Gastroesophageal sphincter (tissue), 4 donors: ENCODE results near the gene CCDC177. TPM values are rescaled to one million over a fixed set of nuclear protein-coding genes. Genes with fewer than 3 reads are reported as not detected.

ENCODE experiments used
- ATAC-seq: fragments of 150-250 bp; one replicate; pipeline ENCODE4 v1.9.1; 2016; ENCODE audit warnings: mild to moderate bottlenecking, moderate library complexity
- H3K27ac ChIP-seq, 4 donors: fragments of 200-600 bp; sonication (generic) in 3 of 4; 1 replicate in 3 of 4; 2 replicates in 1 of 4; pipeline ENCODE4 v1.5.1; 2016 to 2019
- H3K27me3 ChIP-seq: fragments of 200-600 bp; sonication (generic); one replicate; pipeline ENCODE4 v1.5.1; 2019
- H3K36me3 ChIP-seq, 2 donors: fragments of 200-600 bp; sonication (generic); one replicate each; pipeline ENCODE4 v1.5.1; 2019; ENCODE audit warnings: control low read depth in 1 of 2
- H3K4me1 ChIP-seq, 3 donors: fragments of 200-600 bp; sonication (generic); 1 replicate in 2 of 3; 2 replicates in 1 of 3; pipeline ENCODE4 v1.5.1; 2016 to 2019; ENCODE audit warnings: control low read depth in 2 of 3
- H3K4me3 ChIP-seq, 2 donors: fragments of 200-600 bp; sonication (generic); one replicate each; pipeline ENCODE4 v1.5.1; 2019; ENCODE audit warnings: mild to moderate bottlenecking in 1 of 2, moderate library complexity in 1 of 2
- H3K9me3 ChIP-seq, 3 donors: fragments of 200-600 bp; sonication (generic); one replicate each; pipeline ENCODE4 v1.5.1; 2017 to 2019; ENCODE audit warnings: control low read depth in 2 of 3
- EP300 ChIP-seq: sonication (generic); formaldehyde crosslinking; IDR thresholded peaks from one replicate; pipeline ENCODE4 v1.6.1; 2017; ENCODE audit warnings: antibody characterized with exemption, mild to moderate bottlenecking
- POLR2A ChIP-seq, 2 donors: fragments of 450-650 bp; IDR thresholded peaks; one replicate each; pipeline ENCODE4 v1.6.1; 2017; ENCODE audit warnings: antibody characterized with exemption in 2 of 2, mild to moderate bottlenecking in 2 of 2, moderate library complexity in 1 of 2
- POLR2AphosphoS5 ChIP-seq: sonication (generic); formaldehyde crosslinking; IDR thresholded peaks from one replicate; pipeline ENCODE4 v1.6.1; 2017; ENCODE audit warnings: antibody characterized with exemption
- WGBS, 2 donors: methylation state at CpG; one replicate each; pipeline ENCODE4 v1.1.5; 2018; ENCODE audit warnings: low coverage in 1 of 2; 5-methylcytosine and 5-hydroxymethylcytosine counted together
- total RNA-seq, 4 donors: library from RNA; depleted of rRNA; stranded (reverse); fragments of >200 nt; gene quantifications; one replicate each; pipeline ENCODE4 v1.1.0, GENCODE V29; 2016
- TF ChIP-seq, protein P1 (sequence below), 4 experiments: fragments of 200-600 bp in 2 of 4; fragments of 450-650 bp in 2 of 4; sonication (generic) in 1 of 4; IDR thresholded peaks; one replicate each; pipeline ENCODE4 v1.5.1; 2017 to 2019; ENCODE audit warnings: antibody characterized with exemption in 4 of 4, mild to moderate bottlenecking in 2 of 4, moderate library complexity in 2 of 4

The CCDC177 gene
- total RNA-seq, 4 donors from 2014 or later: not detected

DNA sequence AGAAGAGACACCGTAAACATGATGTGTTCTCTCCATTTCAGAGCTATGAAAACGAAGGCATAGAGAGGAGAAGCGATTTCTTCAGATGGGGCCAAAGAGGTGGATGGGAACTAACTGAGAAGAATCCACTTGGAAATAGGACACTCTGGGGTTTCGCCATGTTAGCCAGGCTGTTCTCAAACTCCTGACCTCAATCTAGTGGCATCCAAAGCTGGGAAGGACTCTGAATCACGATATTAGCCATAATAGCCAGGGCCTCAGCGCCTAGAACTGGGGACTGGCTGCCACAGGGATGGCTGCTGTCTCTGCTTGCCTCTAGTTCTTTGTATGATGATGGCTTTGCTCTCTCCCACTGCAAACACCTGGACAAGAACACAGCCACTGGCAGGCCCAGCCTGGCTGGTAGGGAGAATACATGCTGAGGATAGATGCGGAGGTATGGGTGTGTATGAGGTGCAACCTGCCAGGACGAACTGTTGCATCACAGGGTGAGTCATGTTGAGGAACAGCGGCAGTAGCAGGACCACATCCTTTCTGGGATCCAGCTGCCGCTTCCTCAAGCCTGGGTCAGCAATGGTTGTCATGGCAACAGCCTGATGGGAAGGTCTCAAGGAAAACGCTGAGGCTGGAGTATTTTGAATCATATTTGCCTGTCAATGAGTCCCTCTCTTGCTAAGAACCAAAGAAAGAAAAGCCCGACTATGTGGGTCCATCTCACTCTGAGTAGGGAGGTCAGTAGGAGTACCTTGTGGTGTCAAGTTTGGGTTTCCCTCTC lies 31.1 kb downstream of the CCDC177 start:
- no peak overlapping the region for H3K4me3 ChIP-seq
- H3K36me3 ChIP-seq: no peaks in the 10 kb centered on the region
- no peak for TF ChIP-seq POLR2A (IDR thresholded peaks at IDR 0.05)
- peak; percentile 58 for ATAC-seq
- H3K27me3 ChIP-seq: peaks cover 54% of the 10 kb centered on the region
- peaks cover 0 to 7% (median 3%) of the 10 kb centered on the region in 3 donors for H3K4me1 ChIP-seq
- no peaks in the 10 kb centered on the region for H3K9me3 ChIP-seq
- WGBS, 2 donors: 18 to 40% methylated on average over 3 to 9 of the region's 12 CpGs
- H3K27ac ChIP-seq: no peak overlapping the region

DNA sequence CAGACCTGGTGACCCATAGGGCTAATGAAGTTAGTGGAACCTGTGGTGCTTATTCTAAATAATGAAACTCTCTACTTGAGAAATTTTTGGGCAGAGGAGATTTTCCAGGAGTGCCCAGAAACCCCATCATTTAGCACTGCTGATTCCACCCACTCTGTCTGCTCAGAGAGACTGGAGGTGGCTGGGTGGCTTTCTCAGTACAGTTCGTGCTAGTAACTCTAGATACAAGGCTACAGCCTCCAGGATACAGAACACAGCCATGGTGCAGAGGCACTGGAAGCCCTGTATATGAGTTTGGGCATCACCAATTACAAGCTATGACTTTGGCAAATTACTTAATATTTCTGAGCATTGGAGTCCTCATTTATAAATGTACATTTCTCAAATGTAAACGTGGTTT lies 32.4 kb downstream of the CCDC177 start:
- Histone ChIP-seq H3K27ac (no peak overlapping the region), H3K36me3 (no peaks in the 10 kb centered on the region), H3K9me3 (no peaks in the 10 kb centered on the region), H3K27me3 (peaks cover 42% of the 10 kb centered on the region), H3K4me1 (no peaks in the 10 kb centered on the region), H3K4me3 (no peak overlapping the region)
- TF ChIP-seq, protein P1, sequence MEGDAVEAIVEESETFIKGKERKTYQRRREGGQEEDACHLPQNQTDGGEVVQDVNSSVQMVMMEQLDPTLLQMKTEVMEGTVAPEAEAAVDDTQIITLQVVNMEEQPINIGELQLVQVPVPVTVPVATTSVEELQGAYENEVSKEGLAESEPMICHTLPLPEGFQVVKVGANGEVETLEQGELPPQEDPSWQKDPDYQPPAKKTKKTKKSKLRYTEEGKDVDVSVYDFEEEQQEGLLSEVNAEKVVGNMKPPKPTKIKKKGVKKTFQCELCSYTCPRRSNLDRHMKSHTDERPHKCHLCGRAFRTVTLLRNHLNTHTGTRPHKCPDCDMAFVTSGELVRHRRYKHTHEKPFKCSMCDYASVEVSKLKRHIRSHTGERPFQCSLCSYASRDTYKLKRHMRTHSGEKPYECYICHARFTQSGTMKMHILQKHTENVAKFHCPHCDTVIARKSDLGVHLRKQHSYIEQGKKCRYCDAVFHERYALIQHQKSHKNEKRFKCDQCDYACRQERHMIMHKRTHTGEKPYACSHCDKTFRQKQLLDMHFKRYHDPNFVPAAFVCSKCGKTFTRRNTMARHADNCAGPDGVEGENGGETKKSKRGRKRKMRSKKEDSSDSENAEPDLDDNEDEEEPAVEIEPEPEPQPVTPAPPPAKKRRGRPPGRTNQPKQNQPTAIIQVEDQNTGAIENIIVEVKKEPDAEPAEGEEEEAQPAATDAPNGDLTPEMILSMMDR (IDR thresholded peaks at IDR 0.05): no peak
- TF ChIP-seq EP300 (no peak), POLR2A (IDR thresholded peaks at IDR 0.05) (no peak)
- ATAC-seq: no peak
- 36 to 47% methylated on average over 2 of the region's 2 CpGs for WGBS, 2 donors

DNA sequence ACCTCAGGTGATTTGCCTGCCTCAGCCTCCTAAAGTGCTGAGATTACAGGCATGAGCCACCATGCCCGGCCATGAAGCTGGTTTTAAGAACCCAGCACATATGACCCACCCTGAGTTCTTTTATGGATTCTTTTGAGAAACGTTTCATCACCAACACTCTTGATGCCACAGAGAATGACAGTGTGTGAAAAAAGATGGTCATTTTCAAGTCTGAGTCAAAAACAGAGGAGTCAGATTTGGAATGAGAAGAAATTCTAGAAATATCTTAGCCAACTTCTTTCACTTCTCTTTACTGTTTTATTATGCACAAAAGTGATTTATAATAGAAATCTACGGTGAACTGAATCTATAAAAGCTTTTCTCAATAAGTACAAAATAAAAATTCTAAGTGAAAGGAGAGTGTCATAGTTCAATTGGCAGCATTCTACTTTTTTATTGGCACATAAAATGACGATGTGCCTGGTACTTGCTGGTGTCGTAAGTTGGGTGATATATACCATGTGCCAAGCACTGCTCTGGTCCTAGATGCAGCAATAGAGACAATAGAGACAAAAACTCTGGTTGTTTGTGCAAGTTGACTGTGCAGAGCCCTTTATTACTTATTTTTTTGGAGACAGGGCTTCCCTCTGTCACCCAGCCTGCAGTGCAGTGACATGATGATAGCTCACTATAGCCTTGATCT lies 33.9 kb downstream of the CCDC177 start:
- Histone ChIP-seq H3K27ac (no peak overlapping the region), H3K9me3 (no peaks in the 10 kb centered on the region), H3K4me1 (no peaks in the 10 kb centered on the region), H3K27me3 (peaks cover 36% of the 10 kb centered on the region), H3K36me3 (no peaks in the 10 kb centered on the region), H3K4me3 (no peak overlapping the region)
- no peak for TF ChIP-seq POLR2A (IDR thresholded peaks at IDR 0.05)
- TF ChIP-seq EP300: no peak
- TF ChIP-seq POLR2AphosphoS5: no peak
- 72 to 74% methylated on average over 5 of the region's 5 CpGs for WGBS, 2 donors
- ATAC-seq: no peak

DNA sequence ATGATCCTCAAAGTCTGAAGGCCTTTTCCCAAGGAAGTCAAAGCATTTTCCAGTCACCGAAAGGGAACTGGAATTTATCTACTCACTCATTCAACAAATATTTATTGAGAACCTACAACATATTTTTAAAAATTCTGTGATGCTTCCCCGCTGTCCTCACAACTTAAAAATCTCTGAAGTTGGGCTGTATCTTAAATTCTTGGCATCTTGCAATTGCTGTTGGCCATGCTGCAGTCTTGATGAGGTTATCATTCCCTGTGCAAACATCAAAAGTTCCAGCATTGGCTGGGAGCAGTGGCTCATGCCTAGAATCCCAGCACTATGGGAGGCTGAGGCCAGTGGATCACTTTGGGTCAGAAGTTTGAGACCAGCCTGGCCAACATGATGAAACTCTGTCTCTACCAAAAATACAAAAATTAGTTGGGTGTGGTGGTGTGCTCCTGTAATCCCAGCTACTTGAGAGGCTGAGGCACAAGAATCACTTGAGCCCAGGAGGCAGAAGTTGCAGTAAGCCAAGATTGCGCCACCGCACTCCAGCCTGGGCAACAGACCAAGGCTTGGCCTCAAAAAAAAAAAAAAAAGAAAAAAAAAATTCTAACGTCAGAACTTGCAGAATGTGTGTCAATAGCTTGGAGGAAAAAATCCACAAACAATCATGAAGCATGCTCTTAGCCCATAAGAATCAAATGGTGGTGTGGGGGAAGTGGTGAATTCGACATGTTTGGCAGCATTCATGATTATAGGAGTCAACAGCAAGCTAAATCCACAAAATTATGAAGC lies 34.9 kb downstream of the CCDC177 start:
- no peak overlapping the region for H3K27ac ChIP-seq
- H3K4me1 ChIP-seq: no peaks in the 10 kb centered on the region
- no peak overlapping the region for H3K4me3 ChIP-seq
- H3K27me3 ChIP-seq: peaks cover 41% of the 10 kb centered on the region
- H3K36me3 ChIP-seq: no peaks in the 10 kb centered on the region
- H3K9me3 ChIP-seq: no peaks in the 10 kb centered on the region
- TF ChIP-seq POLR2A (IDR thresholded peaks at IDR 0.05) (no peak), POLR2AphosphoS5 (no peak), EP300 (no peak)
- TF ChIP-seq, protein P1 (IDR thresholded peaks at IDR 0.05): no peak
- ATAC-seq: no peak
- WGBS, 2 donors: 56 to 60% methylated on average over 3 to 6 of the region's 6 CpGs

DNA sequence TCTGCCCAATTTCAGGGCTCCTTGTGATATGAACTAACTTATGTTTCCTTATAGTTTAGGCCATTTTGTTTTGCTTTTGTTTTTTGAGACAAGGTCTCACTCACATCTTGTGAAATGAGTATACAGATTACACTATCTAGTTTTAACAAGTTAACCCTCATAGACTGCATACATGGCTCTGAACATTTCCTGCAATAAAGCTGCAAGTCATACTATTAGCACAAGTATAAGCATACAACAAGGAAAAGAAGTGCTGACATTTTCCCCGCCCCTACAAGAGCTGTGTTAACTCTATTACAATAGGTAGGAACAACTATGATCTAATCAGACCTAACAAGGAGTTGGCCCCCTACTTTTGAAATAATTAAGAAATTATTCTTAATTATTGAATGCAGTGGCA lies 35.9 kb downstream of the CCDC177 start:
- Histone ChIP-seq H3K36me3 (no peaks in the 10 kb centered on the region), H3K27me3 (peaks cover 37% of the 10 kb centered on the region), H3K4me3 (no peak overlapping the region), H3K4me1 (no peaks in the 10 kb centered on the region), H3K27ac (no peak overlapping the region), H3K9me3 (no peaks in the 10 kb centered on the region)
- TF ChIP-seq POLR2AphosphoS5 (no peak), EP300 (no peak), POLR2A (IDR thresholded peaks at IDR 0.05) (no peak)
- TF ChIP-seq, protein P1 (IDR thresholded peaks at IDR 0.05): no peak
- 94 to 100% methylated on average over 1 of the region's 1 CpG for WGBS, 2 donors
- no peak for ATAC-seq
